Stimulated activated CD4-positive, alpha-beta T cell treated with anti-CD3 and anti-CD28 coated beads, Interleukin-4, amount 100 ng/mL, for 4 hours (primary cell): ENCODE measurements around the gene FBXO8.

Source experiments
- DNase-seq, 2 experiments: peaks; one replicate each; pipeline ENCODE4 v3.0.0-alpha.2; 2020

The FBXO8 gene

DNA sequence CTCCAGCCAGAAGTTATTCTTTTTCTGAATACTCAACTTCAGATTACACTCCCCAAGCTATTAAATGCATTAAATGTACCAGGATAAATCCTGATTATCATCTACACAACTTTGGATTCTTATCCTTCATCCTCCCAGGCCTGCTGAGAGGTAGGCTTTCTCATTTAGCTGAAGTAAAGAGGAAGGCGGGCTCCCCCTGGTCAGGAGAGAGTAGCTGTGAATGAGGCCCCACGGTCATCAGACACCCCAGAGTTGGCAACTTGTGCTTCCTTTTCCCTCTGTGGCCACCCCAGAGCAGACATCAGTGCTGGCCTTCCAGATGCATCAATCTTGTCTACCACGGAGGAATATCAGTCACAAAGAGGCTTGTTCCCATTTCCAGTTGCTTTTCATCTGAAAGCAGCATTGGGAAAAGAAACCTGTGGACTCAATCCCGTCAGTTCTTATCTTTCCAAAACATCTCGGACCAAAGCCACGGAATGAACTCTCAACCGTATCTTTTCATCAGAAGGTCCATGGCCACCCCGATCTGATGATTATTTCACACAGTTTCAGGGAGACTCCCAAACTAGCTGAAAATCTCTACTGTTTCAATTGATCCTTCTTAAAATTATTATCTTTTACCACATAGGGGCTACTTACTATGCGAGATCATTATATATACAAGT lies 79.2 kb downstream of the FBXO8 start:
- no peak for DNase-seq

GRCh38 chr4:174201871-174202270 lies 81.6 kb downstream of the FBXO8 start:
- DNase-seq = no peak

DNA sequence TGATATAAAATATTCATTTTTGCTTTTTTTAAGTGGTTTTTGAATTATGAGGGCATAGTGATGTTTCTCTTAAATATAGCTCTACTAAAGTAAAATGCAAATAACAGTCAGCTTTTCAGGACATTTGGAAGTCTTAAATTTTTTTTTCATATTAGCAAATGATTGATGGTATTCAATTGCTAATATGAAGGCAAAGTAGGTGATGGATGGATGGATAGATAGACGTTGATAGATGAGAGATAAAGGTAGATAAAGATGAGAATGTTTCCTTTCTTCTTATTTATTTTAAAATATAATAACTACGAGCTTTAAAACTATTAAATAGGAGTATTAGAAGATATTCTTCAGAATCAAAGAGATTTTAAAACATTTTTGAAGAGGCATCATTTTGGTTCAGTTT lies 83.7 kb downstream of the FBXO8 start:
- no peak for DNase-seq

- DNase-seq = no peak
Measured at GRCh38 chr4:174198828-174199227, 84.6 kb downstream of the FBXO8 start.

- DNase-seq = no peak
Measured at GRCh38 chr4:174198396-174198795, 85.1 kb downstream of the FBXO8 start.

DNA sequence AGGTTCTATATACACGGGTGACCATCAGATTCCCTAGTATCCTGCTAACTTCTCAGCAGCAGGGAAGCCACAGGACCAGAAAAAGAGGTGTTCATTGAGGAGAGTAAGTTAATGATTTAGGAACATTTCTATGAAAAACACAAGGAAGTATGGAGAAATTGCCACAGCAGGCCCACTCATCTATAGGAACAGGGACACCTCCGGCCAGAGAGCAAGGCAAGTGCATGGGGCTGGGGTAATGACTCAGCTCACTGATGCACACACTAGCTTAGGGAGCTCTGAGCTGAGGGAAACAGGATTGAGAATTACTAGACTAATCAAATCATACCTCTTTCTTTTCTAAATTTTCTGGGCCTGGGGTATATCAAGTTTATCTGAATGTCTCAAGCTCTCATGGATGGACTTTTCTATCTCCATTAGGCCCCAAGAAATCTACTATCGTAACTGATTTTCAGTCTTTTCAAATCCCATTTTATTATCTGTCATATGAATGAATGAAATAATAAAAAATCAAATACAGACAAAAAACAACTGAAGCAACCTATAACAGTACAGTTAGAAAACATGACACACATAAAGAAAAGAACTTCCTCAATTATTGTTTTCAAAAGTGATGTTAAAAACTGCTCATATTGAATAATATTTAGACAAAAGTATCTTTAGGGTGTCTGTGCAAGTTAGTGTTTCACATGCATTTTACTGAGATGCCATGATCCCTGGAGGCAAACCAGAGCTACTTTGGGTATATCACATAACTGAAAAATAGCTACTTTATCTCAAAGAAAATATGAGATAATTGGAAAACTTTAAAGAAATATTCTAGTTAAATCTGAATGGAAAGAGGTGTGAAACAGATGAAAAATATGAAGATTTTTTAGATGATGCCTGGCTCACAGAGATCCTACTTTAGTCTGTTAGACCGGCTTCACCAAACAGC lies 89.8 kb downstream of the FBXO8 start:
- DNase-seq = no peak

GRCh38 chr4:174192943-174193342 lies 90.5 kb downstream of the FBXO8 start:
- DNase-seq = no peak

GRCh38 chr4:174190832-174191500 lies 92.5 kb downstream of the FBXO8 start:
- no peak for DNase-seq

DNA sequence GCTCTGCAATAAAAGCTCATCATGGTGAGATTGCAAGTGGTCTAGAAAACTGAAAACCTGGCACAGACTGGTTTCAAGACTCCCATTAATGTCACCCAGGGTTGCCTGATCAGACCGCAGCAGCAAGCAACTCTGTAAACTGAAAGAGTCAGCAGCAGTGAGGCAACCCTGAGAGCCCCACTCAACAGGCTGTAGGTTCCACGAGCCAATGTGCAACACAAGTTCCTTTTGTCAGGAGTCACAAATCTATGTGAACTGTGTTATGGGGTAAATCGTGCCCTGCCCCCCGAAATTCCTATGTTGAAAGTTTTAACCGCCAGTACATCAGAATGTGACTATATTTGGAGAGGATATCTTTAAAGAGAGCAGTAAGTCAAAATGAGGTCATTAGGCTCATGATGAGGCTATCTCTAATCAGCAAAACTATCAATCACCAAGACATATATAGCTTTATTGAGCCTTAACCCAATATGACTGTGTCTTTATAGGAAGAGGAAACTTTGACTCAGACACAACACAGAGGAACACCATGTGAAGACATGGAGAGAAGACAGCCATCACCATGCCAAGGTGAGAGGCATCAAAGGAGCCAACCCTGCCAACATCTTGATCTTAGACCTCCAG lies 94.0 kb downstream of the FBXO8 start:
- no peak for DNase-seq
